NK-92 treated with Interleukin-12 subunit alpha and Interleukin-12 subunit beta, amount 100 ng/mL, for 24 hours (cell line): ENCODE results near the gene ALDH1L1.

Experiments used
- DNase-seq: peaks from one replicate; lab custom pipeline; 2025; lab: John Stamatoyannopoulos, UW

ALDH1L1 gene

GRCh38 chr3:126133606-126134005 is 46.8 kb downstream of the ALDH1L1 start:
- DNase-seq: no peak

GRCh38 chr3:126132751-126133511 is 47.5 kb downstream of the ALDH1L1 start:
- DNase-seq: no peak

- no peak for DNase-seq
Measured at GRCh38 chr3:126131881-126132750, 48.3 kb downstream of the ALDH1L1 start.

GRCh38 chr3:126130981-126131745 is 49.2 kb downstream of the ALDH1L1 start:
- no peak for DNase-seq

GRCh38 chr3:126130081-126130855 is 50.1 kb downstream of the ALDH1L1 start:
- no peak for DNase-seq

- no peak for DNase-seq
Measured at GRCh38 chr3:126129398-126129891, 50.9 kb downstream of the ALDH1L1 start.

- DNase-seq: no peak
Measured at GRCh38 chr3:126128504-126129397, 51.6 kb downstream of the ALDH1L1 start.

- DNase-seq: no peak
Measured at GRCh38 chr3:126127904-126128303, 52.5 kb downstream of the ALDH1L1 start.

GRCh38 chr3:126127452-126127851 is 52.9 kb downstream of the ALDH1L1 start:
- DNase-seq: no peak

GRCh38 chr3:126126811-126127431 is 53.5 kb downstream of the ALDH1L1 start:
- no peak for DNase-seq

- DNase-seq: no peak
Measured at GRCh38 chr3:126126286-126126685, 54.1 kb downstream of the ALDH1L1 start.

- no peak for DNase-seq
Measured at GRCh38 chr3:126125781-126126251, 54.6 kb downstream of the ALDH1L1 start.

GRCh38 chr3:126125341-126125740 is 55.0 kb downstream of the ALDH1L1 start:
- DNase-seq: no peak

- no peak for DNase-seq
Measured at GRCh38 chr3:126124896-126125295, 55.5 kb downstream of the ALDH1L1 start.

- DNase-seq: no peak
Measured at GRCh38 chr3:126124148-126124868, 56.1 kb downstream of the ALDH1L1 start.

GRCh38 chr3:126121632-126122031 is 58.8 kb downstream of the ALDH1L1 start:
- DNase-seq: no peak

GRCh38 chr3:126121074-126121473 is 59.3 kb downstream of the ALDH1L1 start:
- no peak for DNase-seq

GRCh38 chr3:126119976-126120375 is 60.4 kb downstream of the ALDH1L1 start:
- DNase-seq: no peak
